GM12874 (cell line): ENCODE data around the gene SHMT2.

ENCODE experiments used
- CTCF ChIP-seq: IDR thresholded peaks from 2 replicates; pipeline ENCODE4 v1.5.1; 2011; ENCODE audit warnings: low read depth, mild to moderate bottlenecking, control low read depth, low read length, moderate library complexity; ENCODE audit not compliant: insufficient read depth

The SHMT2 gene

GRCh38 chr12:57236925-57237595 is 7.5 kb downstream of the SHMT2 start:
- no peak for TF ChIP-seq CTCF

- TF ChIP-seq CTCF = no peak
Measured at GRCh38 chr12:57237596-57237931, 8.1 kb downstream of the SHMT2 start.

- no peak for TF ChIP-seq CTCF
Measured at GRCh38 chr12:57237932-57238853, 8.7 kb downstream of the SHMT2 start.

GRCh38 chr12:57238854-57239554 is 9.5 kb downstream of the SHMT2 start:
- peak; percentile 100 for TF ChIP-seq CTCF

- TF ChIP-seq CTCF = no peak
Measured at GRCh38 chr12:57239587-57240065, 10.1 kb downstream of the SHMT2 start.

GRCh38 chr12:57240066-57240921 is 10.8 kb downstream of the SHMT2 start:
- TF ChIP-seq CTCF = no peak
